ENCODE measurements around the gene SCGB1C2.

Gene SCGB1C2

GRCh38 chr17:147796-148740 is 10.7 kb downstream of the SCGB1C2 start:
- H3K9me2 ChIP-seq (replicated peaks; ENCODE audit: low read depth, low read length): no peaks in the 10 kb centered on the region
- H2AFZ ChIP-seq (ENCODE audit: low read length): no peak overlapping the region
- no peak overlapping the region for H3K4me3 ChIP-seq (ENCODE audit: low read length, poor library complexity, severe bottlenecking)
- H3K36me3 ChIP-seq (ENCODE audit: insufficient read depth, low read length): no peaks in the 10 kb centered on the region
- no peaks in the 10 kb centered on the region for H4K20me1 ChIP-seq (ENCODE audit: insufficient read depth, low read length, poor library complexity, severe bottlenecking)
- H3K9ac ChIP-seq (ENCODE audit: low read depth, low read length, poor library complexity, severe bottlenecking): no peak overlapping the region
- no peaks in the 10 kb centered on the region for H3K27me3 ChIP-seq (ENCODE audit: insufficient read depth, low read length, poor library complexity, severe bottlenecking)
- no peaks in the 10 kb centered on the region for H3K4me1 ChIP-seq (ENCODE audit: insufficient read depth, low read length, poor library complexity, severe bottlenecking)
- H3K79me2 ChIP-seq (ENCODE audit: insufficient read depth, low read length): no peaks in the 10 kb centered on the region
- TF ChIP-seq EZH2phosphoT487 (IDR thresholded peaks at IDR 0.05; ENCODE audit: borderline replicate concordance) (no peak), CTCF (conservative IDR thresholded peaks at IDR 0.05; ENCODE audit: low read length) (no peak)
- no peaks in the 10 kb centered on the region; the same call in 1 of the 2 replicates for H3K9me3 ChIP-seq (ENCODE audit: insufficient read depth, low read depth, low read length)
- no peak overlapping the region for H3K4me2 ChIP-seq (ENCODE audit: low read depth, low read length, poor library complexity, severe bottlenecking)
- H3F3A ChIP-seq (ENCODE audit: low read depth): no peaks in the 10 kb centered on the region

GRCh38 chr17:148757-149156 is 11.4 kb downstream of the SCGB1C2 start:
- Histone ChIP-seq H3K36me3 (ENCODE audit: insufficient read depth, low read length) (no peaks in the 10 kb centered on the region), H3K79me2 (ENCODE audit: insufficient read depth, low read length) (no peaks in the 10 kb centered on the region), H3K4me2 (ENCODE audit: low read depth, low read length, poor library complexity, severe bottlenecking) (no peak overlapping the region), H3K9me3 (ENCODE audit: insufficient read depth, low read depth, low read length) (no peaks in the 10 kb centered on the region; the same call in 1 of the 2 replicates), H4K20me1 (ENCODE audit: insufficient read depth, low read length, poor library complexity, severe bottlenecking) (no peaks in the 10 kb centered on the region), H3K4me3 (ENCODE audit: low read length, poor library complexity, severe bottlenecking) (no peak overlapping the region), H2AFZ (ENCODE audit: low read length) (no peak overlapping the region), H3K27me3 (ENCODE audit: insufficient read depth, low read length, poor library complexity, severe bottlenecking) (no peaks in the 10 kb centered on the region), H3K4me1 (ENCODE audit: insufficient read depth, low read length, poor library complexity, severe bottlenecking) (no peaks in the 10 kb centered on the region), H3K9ac (ENCODE audit: low read depth, low read length, poor library complexity, severe bottlenecking) (no peak overlapping the region), H3F3A (ENCODE audit: low read depth) (no peaks in the 10 kb centered on the region), H3K9me2 (replicated peaks; ENCODE audit: low read depth, low read length) (no peaks in the 10 kb centered on the region)
- TF ChIP-seq CTCF (conservative IDR thresholded peaks at IDR 0.05; ENCODE audit: low read length) (no peak), EZH2phosphoT487 (IDR thresholded peaks at IDR 0.05; ENCODE audit: borderline replicate concordance) (no peak)

GRCh38 chr17:149231-149630 is 11.9 kb downstream of the SCGB1C2 start:
- no peaks in the 10 kb centered on the region for H4K20me1 ChIP-seq (ENCODE audit: insufficient read depth, low read length, poor library complexity, severe bottlenecking)
- no peak overlapping the region for H3K9ac ChIP-seq (ENCODE audit: low read depth, low read length, poor library complexity, severe bottlenecking)
- H3K79me2 ChIP-seq (ENCODE audit: insufficient read depth, low read length): no peaks in the 10 kb centered on the region
- H3K4me1 ChIP-seq (ENCODE audit: insufficient read depth, low read length, poor library complexity, severe bottlenecking): no peaks in the 10 kb centered on the region
- TF ChIP-seq CTCF (conservative IDR thresholded peaks at IDR 0.05; ENCODE audit: low read length) (no peak), EZH2phosphoT487 (IDR thresholded peaks at IDR 0.05; ENCODE audit: borderline replicate concordance) (no peak)
- no peaks in the 10 kb centered on the region for H3K36me3 ChIP-seq (ENCODE audit: insufficient read depth, low read length)
- no peak overlapping the region for H3K4me3 ChIP-seq (ENCODE audit: low read length, poor library complexity, severe bottlenecking)
- H3F3A ChIP-seq (ENCODE audit: low read depth): no peaks in the 10 kb centered on the region
- H3K27me3 ChIP-seq (ENCODE audit: insufficient read depth, low read length, poor library complexity, severe bottlenecking): no peaks in the 10 kb centered on the region
- no peak overlapping the region for H2AFZ ChIP-seq (ENCODE audit: low read length)
- no peaks in the 10 kb centered on the region for H3K9me2 ChIP-seq (replicated peaks; ENCODE audit: low read depth, low read length)
- no peaks in the 10 kb centered on the region; the same call in 1 of the 2 replicates for H3K9me3 ChIP-seq (ENCODE audit: insufficient read depth, low read depth, low read length)
- no peak overlapping the region for H3K4me2 ChIP-seq (ENCODE audit: low read depth, low read length, poor library complexity, severe bottlenecking)

All from Loucy (cell line).